ENCODE measurements around the gene JCAD.

The JCAD gene

GRCh38 chr10:30073045-30073766 is 13.8 kb upstream of the JCAD start:
- DNase-seq (ENCODE audit: low read depth in 2 of 2): no peak

GRCh38 chr10:30072068-30072467 is 12.7 kb upstream of the JCAD start:
- no peak for DNase-seq (ENCODE audit: low read depth in 2 of 2)

- no peak for DNase-seq (ENCODE audit: low read depth in 2 of 2)
Observed at GRCh38 chr10:30070001-30070685, 10.8 kb upstream of the JCAD start.

DNA sequence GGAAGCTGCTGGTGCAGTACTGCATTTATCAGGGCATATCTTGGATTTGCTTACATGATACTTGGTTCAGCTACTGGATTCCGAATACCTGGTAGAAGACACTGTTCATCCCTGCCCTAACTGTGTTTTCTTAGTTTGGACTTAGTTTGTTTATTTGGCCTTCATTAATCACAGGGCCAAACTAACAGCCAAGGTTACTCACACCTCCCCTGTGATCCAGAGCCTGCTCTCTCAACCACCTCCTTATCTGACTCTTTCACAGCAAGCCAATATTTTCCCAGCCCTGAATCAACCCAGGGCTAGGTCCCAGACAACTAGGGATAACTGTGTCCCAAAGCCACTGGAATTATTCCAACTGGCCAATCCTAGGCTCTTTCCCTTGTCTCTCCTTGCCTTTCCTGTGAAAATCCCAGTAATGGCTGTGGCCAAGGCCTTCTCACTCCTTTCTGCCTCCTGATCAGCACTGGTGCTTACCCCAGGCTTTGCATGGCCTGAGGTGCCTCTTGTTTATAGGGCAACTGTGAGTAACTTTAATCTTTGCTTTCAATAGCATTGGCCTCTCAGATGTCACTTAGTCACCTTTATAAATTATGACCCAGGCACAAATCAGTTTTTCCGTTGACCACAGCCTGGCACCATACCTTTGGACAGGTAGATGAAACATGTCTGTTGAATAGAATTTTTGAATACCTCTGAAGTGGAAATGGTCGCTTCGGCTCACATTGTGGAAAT is 9.3 kb upstream of the JCAD start:
- no peak for DNase-seq (ENCODE audit: low read depth in 2 of 2)

GRCh38 chr10:30063099-30063498 is 3.7 kb upstream of the JCAD start:
- DNase-seq (ENCODE audit: low read depth in 2 of 2): no peak

GRCh38 chr10:30062582-30062981 is 3.2 kb upstream of the JCAD start:
- no peak for DNase-seq (ENCODE audit: low read depth in 2 of 2)

DNA sequence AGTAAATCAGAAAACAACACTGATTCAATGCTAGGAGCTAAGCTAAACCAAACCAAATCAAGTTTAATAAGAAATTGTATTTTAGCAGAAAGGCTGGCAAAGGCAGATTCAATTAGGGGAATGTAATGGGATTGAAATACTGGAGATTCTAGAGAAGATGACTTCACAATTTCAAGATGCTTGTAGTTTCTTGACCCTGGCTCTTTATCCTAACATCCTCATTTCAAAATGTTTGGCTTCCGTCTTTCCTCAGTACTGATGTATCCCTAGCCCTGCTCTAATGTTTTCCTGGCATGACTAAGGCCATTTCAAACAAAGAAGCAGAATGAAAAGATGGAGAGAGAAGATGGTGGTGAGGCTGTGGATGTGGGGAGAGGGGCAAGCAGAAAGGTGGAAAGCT is 2.7 kb upstream of the JCAD start:
- no peak for DNase-seq (ENCODE audit: low read depth in 2 of 2)

DNA sequence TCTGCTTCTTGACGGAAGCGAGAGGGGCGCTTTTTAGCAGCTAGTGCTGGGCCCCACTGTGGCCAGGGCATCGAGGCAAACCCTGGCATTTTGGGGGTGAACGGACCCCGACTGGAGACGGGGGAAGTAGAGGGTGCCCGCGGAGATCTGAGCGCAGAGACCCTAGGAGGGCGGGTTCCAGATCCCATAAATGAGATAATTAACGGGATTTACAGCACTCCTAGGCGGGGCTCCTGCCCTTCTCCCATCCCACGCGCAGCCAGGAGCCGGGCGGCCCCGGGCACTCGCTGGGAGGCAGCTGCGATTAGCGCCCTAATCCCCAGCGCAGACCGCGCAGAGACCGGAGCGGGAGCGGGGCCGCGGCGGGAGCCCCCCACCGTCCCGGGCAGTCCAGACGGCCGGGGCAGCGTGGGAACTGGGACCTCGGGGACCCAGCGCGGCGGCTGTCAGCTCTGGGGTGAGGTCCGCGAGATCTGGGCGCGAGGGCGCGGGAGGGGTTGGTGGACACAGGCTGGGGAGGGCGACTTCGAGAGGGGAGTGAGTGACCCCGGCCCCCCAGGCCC is 735 bp downstream of the JCAD start:
- DNase-seq (ENCODE audit: low read depth in 2 of 2): no peak

DNA sequence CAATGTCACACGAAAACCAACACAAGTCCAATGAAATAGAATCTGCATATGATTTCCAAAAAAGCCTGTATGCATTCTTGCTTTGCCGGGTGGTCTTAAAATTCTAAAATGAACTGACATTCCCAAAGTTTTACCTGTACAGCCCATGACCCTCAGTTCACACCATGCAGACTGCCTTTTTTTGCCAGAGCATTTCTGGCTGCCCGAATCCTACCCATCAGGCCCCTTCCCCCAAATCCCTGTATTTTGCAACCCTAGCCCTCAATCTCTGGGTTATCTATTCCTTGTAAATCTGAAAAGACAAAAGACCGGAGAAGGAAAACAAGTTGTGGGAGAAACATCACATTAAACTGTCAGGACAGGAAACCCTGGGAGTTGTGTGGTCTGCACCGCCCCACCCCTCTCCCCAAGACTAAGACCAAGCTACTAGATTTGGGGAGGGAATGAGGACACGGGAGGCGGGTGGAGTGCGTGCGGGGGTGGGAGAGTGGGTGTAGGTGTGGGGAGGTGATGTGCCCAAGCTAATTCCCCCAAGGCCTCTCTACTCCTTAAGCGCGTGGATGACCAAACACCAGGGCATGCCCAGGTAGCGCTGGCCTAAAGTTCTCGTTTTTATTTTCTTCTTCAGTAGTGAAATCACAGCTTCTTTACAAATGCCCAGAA is 1.4 kb downstream of the JCAD start:
- DNase-seq (ENCODE audit: low read depth in 2 of 2): no peak

DNA sequence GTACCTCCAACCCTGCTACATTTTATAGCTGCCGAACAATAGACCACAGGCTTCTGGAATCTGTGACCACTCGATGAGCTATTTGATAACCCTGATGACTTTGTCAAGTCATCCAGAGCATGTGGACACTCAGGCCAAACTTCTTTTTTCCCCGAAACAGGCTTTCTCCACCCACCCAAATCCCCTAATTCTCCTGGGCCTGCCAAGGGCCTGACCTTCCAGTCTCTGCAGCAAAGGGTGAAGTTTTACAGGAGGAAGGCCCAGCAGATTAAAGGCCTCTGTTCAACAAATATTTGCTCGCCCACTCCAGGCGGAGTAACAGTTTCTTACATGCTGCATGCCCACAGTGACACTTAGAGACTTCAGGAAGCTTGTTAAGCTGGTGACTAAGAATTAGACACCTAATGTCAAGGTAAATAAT is 2.0 kb downstream of the JCAD start:
- DNase-seq (ENCODE audit: low read depth in 2 of 2): no peak

DNA sequence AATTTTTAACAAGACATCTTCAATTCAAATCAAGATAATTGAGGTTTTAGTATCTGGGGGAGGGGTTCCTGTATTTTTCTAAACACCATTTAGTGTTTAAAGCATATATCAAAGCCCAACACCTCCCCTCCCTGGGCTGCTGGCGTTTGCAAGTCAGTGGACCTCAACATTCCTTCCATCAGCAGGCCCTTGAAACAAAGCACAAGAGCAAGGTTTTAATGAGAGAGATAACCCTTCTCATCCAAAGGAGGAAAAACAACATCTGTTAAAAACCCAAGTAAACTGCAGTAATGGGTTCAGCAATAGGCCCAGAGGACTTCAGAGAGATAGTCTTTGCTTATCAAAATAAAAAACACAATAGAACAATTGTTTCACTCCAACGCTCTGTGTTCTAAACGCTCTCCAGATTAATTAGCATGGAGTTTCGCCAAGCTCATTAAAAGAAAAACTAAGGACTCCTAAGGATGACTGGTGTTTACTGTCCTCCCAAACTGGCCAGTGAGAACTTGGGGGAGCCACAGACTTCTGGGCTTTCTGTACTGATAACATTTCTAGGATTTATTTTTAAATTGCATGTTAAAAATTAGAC is 2.5 kb downstream of the JCAD start:
- no peak for DNase-seq (ENCODE audit: low read depth in 2 of 2)

DNA sequence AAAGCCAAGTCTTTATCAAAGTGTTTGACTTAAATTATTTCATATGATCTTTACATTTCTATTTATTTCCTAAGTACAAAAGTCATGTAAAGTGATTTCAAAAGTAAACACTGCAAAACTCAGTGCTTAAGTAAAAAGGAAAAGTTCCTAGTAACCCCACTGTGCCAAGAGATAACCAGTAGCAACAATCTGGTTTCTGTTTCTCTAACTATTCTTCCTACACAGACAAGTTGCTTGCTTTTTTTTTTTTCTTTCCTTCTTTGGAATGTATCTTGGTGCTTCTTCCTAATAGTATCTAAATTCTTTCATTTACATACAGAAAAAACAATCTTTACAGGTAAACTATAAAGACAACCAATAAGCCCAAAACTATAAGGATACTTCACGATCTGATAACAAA is 3.1 kb downstream of the JCAD start:
- no peak for DNase-seq (ENCODE audit: low read depth in 2 of 2)

GRCh38 chr10:30055226-30055662 is 4.1 kb downstream of the JCAD start:
- DNase-seq (ENCODE audit: low read depth in 2 of 2): no peak

- no peak for DNase-seq (ENCODE audit: low read depth in 2 of 2)
Observed at GRCh38 chr10:30052062-30052461, 7.3 kb downstream of the JCAD start.

DNA sequence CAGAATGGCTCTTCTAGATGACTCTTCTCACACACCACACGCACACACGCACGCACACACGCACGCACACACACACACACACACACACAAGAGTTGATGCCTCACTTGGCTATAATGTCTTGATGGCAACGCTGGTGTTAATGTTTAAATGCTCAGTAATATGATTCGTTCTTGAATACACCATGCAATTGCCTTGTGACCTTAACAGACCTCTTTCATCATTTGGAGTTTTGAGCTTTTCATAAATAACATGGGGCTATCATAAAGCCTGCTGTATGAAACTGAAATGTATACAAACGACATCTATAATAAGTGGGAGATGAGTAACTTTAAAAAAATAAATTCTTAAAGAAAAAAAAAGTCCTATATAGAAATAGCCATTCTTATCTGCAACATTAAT is 8.2 kb downstream of the JCAD start:
- no peak for DNase-seq (ENCODE audit: low read depth in 2 of 2)

GRCh38 chr10:30050411-30050810 is 9.0 kb downstream of the JCAD start:
- no peak for DNase-seq (ENCODE audit: low read depth in 2 of 2)

DNA sequence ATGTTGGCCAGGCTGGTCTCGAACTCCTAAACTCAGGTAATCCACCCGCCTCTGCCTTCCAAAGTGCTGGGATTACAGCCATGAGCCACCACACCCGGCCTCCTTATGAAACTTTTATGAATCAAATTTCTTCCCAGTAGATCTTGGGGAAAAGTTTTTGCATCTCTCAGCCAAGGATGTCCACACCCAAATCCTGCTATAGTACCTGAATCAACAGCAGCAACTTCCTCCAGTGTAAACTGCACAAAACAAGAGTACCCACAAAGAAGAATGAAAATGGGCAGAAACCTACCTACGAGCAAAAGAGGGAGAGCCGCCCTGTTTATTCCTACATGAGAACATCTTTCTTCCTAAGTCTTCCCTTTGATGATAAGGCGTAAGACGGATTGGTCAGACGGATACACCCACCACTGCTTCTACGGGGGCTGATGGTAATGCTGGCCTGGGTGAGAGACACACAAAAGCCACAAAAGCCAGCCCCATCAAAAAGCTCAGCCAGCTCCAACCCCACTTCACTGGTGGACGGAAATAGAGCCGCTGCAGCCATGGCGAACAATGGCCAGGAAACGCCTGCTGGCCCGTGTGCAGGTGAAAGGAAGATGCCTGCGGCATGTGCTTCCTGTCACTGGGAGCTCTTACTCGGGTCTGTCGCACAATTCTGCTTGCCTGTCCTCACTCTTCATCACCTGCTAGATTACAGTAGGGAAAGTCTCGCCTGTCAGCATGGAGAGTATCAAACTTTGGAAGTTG is 10.4 kb downstream of the JCAD start:
- no peak for DNase-seq (ENCODE audit: low read depth in 2 of 2)

DNA sequence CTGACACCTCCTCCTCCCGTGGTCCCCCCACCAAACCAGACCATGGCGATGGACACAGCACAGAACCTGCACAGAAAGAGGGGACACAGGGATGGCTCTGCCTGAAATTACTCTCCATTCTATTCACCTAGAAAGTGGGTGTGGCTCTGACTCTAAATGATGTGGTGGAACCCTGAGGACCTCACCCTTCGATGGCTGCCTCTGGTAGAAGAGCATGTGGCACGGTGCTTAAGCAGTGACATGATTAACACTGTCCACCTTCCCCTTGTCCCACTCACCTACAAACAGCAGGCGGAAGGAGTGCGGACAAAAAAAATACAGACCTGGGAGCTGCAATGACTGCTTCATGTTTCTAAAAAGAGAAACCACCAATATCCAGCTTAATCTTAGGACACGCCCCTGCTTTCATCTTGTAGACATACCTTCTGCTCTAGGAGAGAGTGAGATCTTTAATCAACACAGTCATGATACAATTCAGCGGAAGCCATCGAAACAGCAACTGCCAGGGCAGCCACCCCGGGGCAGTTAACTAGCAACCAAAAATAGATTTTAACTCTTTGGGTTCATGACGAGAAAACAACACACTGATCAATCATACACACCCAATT is 11.4 kb downstream of the JCAD start:
- no peak for DNase-seq (ENCODE audit: low read depth in 2 of 2)

- no peak for DNase-seq (ENCODE audit: low read depth in 2 of 2)
Observed at GRCh38 chr10:30047430-30047829, 12.0 kb downstream of the JCAD start.

DNA sequence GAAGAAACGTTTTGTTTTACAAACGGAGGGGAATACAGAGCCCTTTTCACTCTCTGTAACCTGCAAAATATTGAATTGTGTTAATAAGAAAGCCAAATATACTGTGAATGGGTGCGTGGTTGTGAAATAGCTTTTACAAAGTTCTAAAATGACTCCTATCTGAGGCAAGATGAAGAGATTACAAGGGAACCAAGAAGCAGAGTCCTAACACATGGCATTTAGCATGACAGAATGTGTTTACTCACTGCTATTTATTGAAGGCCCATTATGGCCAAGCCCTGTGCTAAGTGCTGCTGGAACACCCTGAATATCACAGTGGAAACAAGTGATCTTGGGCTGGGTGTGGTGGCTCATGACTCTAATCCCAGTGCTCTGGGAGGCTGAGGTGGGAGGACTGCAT is 12.9 kb downstream of the JCAD start:
- DNase-seq (ENCODE audit: low read depth in 2 of 2): no peak

Data from stimulated activated CD8-positive, alpha-beta memory T cell treated with anti-CD3 and anti-CD28 coated beads, Interleukin-15, amount 100 ng/mL, for 4 hours (primary cell).